ENCODE data around the gene SMYD3.
"Not testable (repeated sequence)": the region's sequence is repeated elsewhere in the genome, so short reads cannot be mapped to it uniquely, and the experiment has no call there.

Gene SMYD3

GRCh38 chr1:245774931-245775330 lies 732.1 kb downstream of the SMYD3 start:
- DNase-seq = not testable (repeated sequence)

- no peak for DNase-seq
Observed at GRCh38 chr1:245774196-245774595, 732.9 kb downstream of the SMYD3 start.

GRCh38 chr1:245773344-245773743 lies 733.7 kb downstream of the SMYD3 start:
- DNase-seq = no peak

- DNase-seq = no peak
Observed at GRCh38 chr1:245772739-245773138, 734.3 kb downstream of the SMYD3 start.

- DNase-seq = no peak
Observed at GRCh38 chr1:245772325-245772724, 734.8 kb downstream of the SMYD3 start.

- no peak for DNase-seq
Observed at GRCh38 chr1:245771511-245772281, 735.4 kb downstream of the SMYD3 start.

- no peak for DNase-seq
Observed at GRCh38 chr1:245770156-245770555, 736.9 kb downstream of the SMYD3 start.

- DNase-seq = no peak
Observed at GRCh38 chr1:245768596-245768995, 738.5 kb downstream of the SMYD3 start.

- no peak for DNase-seq
Observed at GRCh38 chr1:245765230-245766000, 741.7 kb downstream of the SMYD3 start.

- DNase-seq = no peak
Observed at GRCh38 chr1:245763873-245764331, 743.2 kb downstream of the SMYD3 start.

- DNase-seq = no peak
Observed at GRCh38 chr1:245762396-245762910, 744.6 kb downstream of the SMYD3 start.

GRCh38 chr1:245760301-245760700 lies 746.8 kb downstream of the SMYD3 start:
- DNase-seq = no peak

GRCh38 chr1:245754463-245754961 lies 752.6 kb downstream of the SMYD3 start:
- DNase-seq = no peak

- DNase-seq = no peak
Observed at GRCh38 chr1:245753807-245754206, 753.3 kb downstream of the SMYD3 start.

- no peak for DNase-seq
Observed at GRCh38 chr1:245752561-245752960, 754.5 kb downstream of the SMYD3 start.

GRCh38 chr1:245751726-245752470 lies 755.2 kb downstream of the SMYD3 start:
- DNase-seq = no peak

GRCh38 chr1:245751116-245751515 lies 756.0 kb downstream of the SMYD3 start:
- no peak for DNase-seq

GRCh38 chr1:245750261-245750660 lies 756.8 kb downstream of the SMYD3 start:
- DNase-seq = no peak

- no peak for DNase-seq
Observed at GRCh38 chr1:245749053-245749452, 758.0 kb downstream of the SMYD3 start.

GRCh38 chr1:245748646-245749045 lies 758.4 kb downstream of the SMYD3 start:
- no peak for DNase-seq

- DNase-seq = no peak
Observed at GRCh38 chr1:245748240-245748639, 758.8 kb downstream of the SMYD3 start.

- DNase-seq = no peak
Observed at GRCh38 chr1:245742896-245743295, 764.2 kb downstream of the SMYD3 start.

- not testable (repeated sequence) for DNase-seq
Observed at GRCh38 chr1:245740336-245740735, 766.7 kb downstream of the SMYD3 start.

Data from stimulated activated CD4-positive, alpha-beta T cell treated with anti-CD3 and anti-CD28 coated beads, Interleukin-4, amount 100 ng/mL, for 4 hours (primary cell).